ENCODE measurements around the gene UGT1A3. TPM values are rescaled to one million over a fixed set of nuclear protein-coding genes. Genes with fewer than 3 reads are reported as not detected.

UGT1A3 gene
- total and polyA plus RNA-seq, 3 donors from 2014 or later: not detected

GRCh38 chr2:233793465-233794127, 64.8 kb downstream of the UGT1A3 start:
- H3K4me3 ChIP-seq: no peak overlapping the region
- H3K27ac ChIP-seq: no peak overlapping the region
- H3K27me3 ChIP-seq: no peaks in the 10 kb centered on the region
- H3K4me1 ChIP-seq: no peaks in the 10 kb centered on the region
- TF ChIP-seq CTCF (IDR thresholded peaks at IDR 0.05): no peak
- no peak for TF ChIP-seq POLR2A (IDR thresholded peaks at IDR 0.05)
- intact Hi-C loops (cut with DNase I; ENCODE audit: low total_unique reads): no loop called here
- no peak for DNase-seq
- 67 to 78% methylated on average over 12 to 18 of the region's 18 CpGs for WGBS, 2 donors
- H3K9me3 ChIP-seq: no peaks in the 10 kb centered on the region
- no peaks in the 10 kb centered on the region for H3K36me3 ChIP-seq (ENCODE audit: low read depth, missing control alignments)

- 70 to 71% methylated on average over 5 to 17 of the region's 17 CpGs for WGBS, 2 donors
- TF ChIP-seq CTCF (IDR thresholded peaks at IDR 0.05): no peak
- no peak for TF ChIP-seq POLR2A (IDR thresholded peaks at IDR 0.05)
- peak; percentile 13 for DNase-seq
These were observed 65.4 kb downstream of the UGT1A3 start for GRCh38 chr2:233794128-233794658.

GRCh38 chr2:233795735-233796171, 66.9 kb downstream of the UGT1A3 start:
- Histone ChIP-seq H3K9me3 (no peaks in the 10 kb centered on the region), H3K4me3 (no peak overlapping the region), H3K27ac (no peak overlapping the region), H3K4me1 (no peaks in the 10 kb centered on the region), H3K27me3 (no peaks in the 10 kb centered on the region), H3K36me3 (ENCODE audit: low read depth, missing control alignments) (no peaks in the 10 kb centered on the region)
- intact Hi-C loops (cut with DNase I; ENCODE audit: low total_unique reads): no loop called here
- WGBS, 2 donors: 96 to 100% methylated on average over 5 to 13 of the region's 13 CpGs
- peak; percentile 6 for DNase-seq
- TF ChIP-seq POLR2A (IDR thresholded peaks at IDR 0.05) (no peak), CTCF (IDR thresholded peaks at IDR 0.05) (no peak)

More at GRCh38 chr2:233794128-233794658, 65.4 kb downstream of the UGT1A3 start:
- Histone ChIP-seq H3K4me3 (no peak overlapping the region), H3K36me3 (ENCODE audit: low read depth, missing control alignments) (no peaks in the 10 kb centered on the region), H3K27me3 (no peaks in the 10 kb centered on the region), H3K9me3 (no peaks in the 10 kb centered on the region), H3K27ac (no peak overlapping the region), H3K4me1 (no peaks in the 10 kb centered on the region)
- intact Hi-C loops (cut with DNase I; ENCODE audit: low total_unique reads): no loop called here

GRCh38 chr2:233796254-233796653, 67.4 kb downstream of the UGT1A3 start:
- TF ChIP-seq CTCF (IDR thresholded peaks at IDR 0.05) (no peak), POLR2A (IDR thresholded peaks at IDR 0.05) (no peak)

More at GRCh38 chr2:233796254-233796653, 67.4 kb downstream of the UGT1A3 start:
- H3K36me3 ChIP-seq (ENCODE audit: low read depth, missing control alignments): no peaks in the 10 kb centered on the region
- H3K27me3 ChIP-seq: no peaks in the 10 kb centered on the region
- intact Hi-C loops (cut with DNase I; ENCODE audit: low total_unique reads): no loop called here
- no peaks in the 10 kb centered on the region for H3K4me1 ChIP-seq
- H3K27ac ChIP-seq: no peak overlapping the region
- WGBS, 2 donors: 90 to 93% methylated on average over 7 to 9 of the region's 9 CpGs
- DNase-seq: no peak
- H3K4me3 ChIP-seq: no peak overlapping the region
- H3K9me3 ChIP-seq: no peaks in the 10 kb centered on the region
